HG02571 (cell line): ENCODE results near the gene GIPC3.
"Not testable (repeated sequence)": the region's sequence is repeated elsewhere in the genome, so short reads cannot be mapped to it uniquely, and the experiment has no call there.

Experiments used
- ATAC-seq: cut with Tn5 transposase; IDR thresholded peaks from one replicate; pipeline ENCODE4 v1.9.1; 2021; ENCODE audit warnings: mild to moderate bottlenecking, moderate library complexity; ENCODE audit not compliant: unreplicated experiment

Gene GIPC3

GRCh38 chr19:3550947-3551791 is 34.1 kb upstream of the GIPC3 start:
- no peak for ATAC-seq

GRCh38 chr19:3551792-3552095 is 33.5 kb upstream of the GIPC3 start:
- ATAC-seq, result no peak

- ATAC-seq, result no peak
Measured at GRCh38 chr19:3554254-3555083, 30.8 kb upstream of the GIPC3 start.

GRCh38 chr19:3555653-3556422 is 29.4 kb upstream of the GIPC3 start:
- ATAC-seq, result no peak

- no peak for ATAC-seq
Measured at GRCh38 chr19:3556423-3556977, 28.8 kb upstream of the GIPC3 start.

GRCh38 chr19:3556978-3557460 is 28.3 kb upstream of the GIPC3 start:
- ATAC-seq, result peak; percentile 8

- peak; percentile 85 for ATAC-seq
Measured at GRCh38 chr19:3557461-3558248, 27.6 kb upstream of the GIPC3 start, which contains the start of gene MFSD12. TSS of gene MFSD12 (minus strand) at chr19:3557586. CDS start at chr19:3557403, 183 bp downstream.

GRCh38 chr19:3563709-3564524 is 21.4 kb upstream of the GIPC3 start:
- no peak for ATAC-seq

GRCh38 chr19:3565139-3565538 is 20.1 kb upstream of the GIPC3 start:
- ATAC-seq, result no peak

GRCh38 chr19:3570042-3570441 is 15.2 kb upstream of the GIPC3 start:
- not testable (repeated sequence) for ATAC-seq

GRCh38 chr19:3570606-3571011 is 14.7 kb upstream of the GIPC3 start:
- no peak for ATAC-seq

GRCh38 chr19:3572132-3572854 is 13.0 kb upstream of the GIPC3 start:
- ATAC-seq, result peak; percentile 86

- no peak for ATAC-seq
Measured at GRCh38 chr19:3572855-3573161, 12.5 kb upstream of the GIPC3 start, which contains the start of gene HMG20B. TSS of gene HMG20B (plus strand) at chr19:3572944. CDS start at chr19:3573310, 366 bp downstream.

- peak; percentile 3 for ATAC-seq
Measured at GRCh38 chr19:3573162-3573857, 12.0 kb upstream of the GIPC3 start.

GRCh38 chr19:3573858-3574637 is 11.2 kb upstream of the GIPC3 start:
- no peak for ATAC-seq

GRCh38 chr19:3575260-3575741 is 10.0 kb upstream of the GIPC3 start:
- ATAC-seq, result no peak
